ENCODE results near the gene TAC4. TPM values are rescaled to one million over a fixed set of nuclear protein-coding genes. Genes with fewer than 3 reads are reported as not detected.

The TAC4 gene
- total RNA-seq, 1 experiment from 2014 or later, result not detected

GRCh38 chr17:49861150-49861884 is 13.4 kb upstream of the TAC4 start:
- H2AFZ ChIP-seq (ENCODE audit: low read length), result no peak overlapping the region
- peak; percentile 68 for DNase-seq
- no peak overlapping the region for H2BK5ac ChIP-seq (ENCODE audit: insufficient read length, low read length)
- no peak overlapping the region for H2BK12ac ChIP-seq (ENCODE audit: insufficient read length, low read depth, low read length)
- H3K27me3 Mint-ChIP-seq (ENCODE audit: low read depth), result peaks cover 25% of the 10 kb centered on the region
- no peaks in the 10 kb centered on the region for H3K27me3 ChIP-seq (ENCODE audit: insufficient read depth, low read length)
- no peaks in the 10 kb centered on the region for H3K79me2 ChIP-seq (ENCODE audit: insufficient read depth, low read length)
- no peak overlapping the region for H3K4me3 Mint-ChIP-seq
- H3K4me1 Mint-ChIP-seq, result peaks cover 38 to 43% of the 10 kb centered on the region in 2 experiments
- H3K4ac ChIP-seq (ENCODE audit: low read depth, low read length), result no peak overlapping the region
- H4K8ac ChIP-seq (replicated peaks; ENCODE audit: insufficient read length, low read depth, low read length), result no peak overlapping the region
- no peak overlapping the region for H4K91ac ChIP-seq (ENCODE audit: insufficient read length, low read depth, low read length)
- no peak overlapping the region for H3K14ac ChIP-seq (ENCODE audit: insufficient read depth, low read length)
- no peaks in the 10 kb centered on the region for H4K20me1 ChIP-seq (ENCODE audit: control insufficient read depth, insufficient read depth, insufficient read length)
- no peaks in the 10 kb centered on the region for H3K23me2 ChIP-seq (ENCODE audit: insufficient read length, low read depth, low read length, poor library complexity, severe bottlenecking)
- H3K9me3 Mint-ChIP-seq, result no peaks in the 10 kb centered on the region
- H3K9ac ChIP-seq (ENCODE audit: extremely low read depth, insufficient read length, low read length), result no peak overlapping the region
- no peak overlapping the region for H3K27ac Mint-ChIP-seq
- no peak overlapping the region for H3K18ac ChIP-seq (ENCODE audit: insufficient read length, low read depth, low read length)
- no peak overlapping the region for H3T11ph ChIP-seq (ENCODE audit: low read length)
- H4K5ac ChIP-seq (ENCODE audit: insufficient read length, low read depth, low read length), result no peak overlapping the region
- H2BK20ac ChIP-seq (ENCODE audit: low read depth, low read length, poor library complexity, severe bottlenecking), result no peak overlapping the region
- peak; percentile 97 for TF ChIP-seq CTCF (conservative IDR thresholded peaks at IDR 0.05)
- no peak overlapping the region for H3K23ac ChIP-seq (ENCODE audit: insufficient read length, low read depth, low read length)
- no peak overlapping the region for H3K27ac ChIP-seq (ENCODE audit: insufficient read length, low read depth, low read length)
- H2BK120ac ChIP-seq (ENCODE audit: low read depth, low read length, poor library complexity, severe bottlenecking), result no peak overlapping the region
- H2BK15ac ChIP-seq (ENCODE audit: low read depth, low read length), result no peak overlapping the region
- H3K79me1 ChIP-seq (ENCODE audit: insufficient read depth, low read depth, low read length, poor library complexity, severe bottlenecking), result no peaks in the 10 kb centered on the region
- no peak overlapping the region for H3K4me2 ChIP-seq (ENCODE audit: insufficient read depth, insufficient read length, low read length)
- no peaks in the 10 kb centered on the region for H3K36me3 Mint-ChIP-seq (ENCODE audit: insufficient read depth in 1 of 3, low read depth in 3 of 3)
- no peak overlapping the region for H3K56ac ChIP-seq (ENCODE audit: insufficient read length, low read depth, low read length)
- no peak overlapping the region for H2AK5ac ChIP-seq (ENCODE audit: insufficient read length, low read length)
- no CpG with 5 or more reads among the region's 16 CpGs for WGBS (ENCODE audit: extremely low coverage, insufficient read length, low lambda C conversion rate)
- peaks cover 4% of the 10 kb centered on the region; the same call in 1 of the 2 replicates for H3K4me1 ChIP-seq (ENCODE audit: insufficient read depth, low read length)
- no peaks in the 10 kb centered on the region for H3K9me3 ChIP-seq (ENCODE audit: control insufficient read depth, low read depth, low read length)
